ENCODE measurements around the gene MUC12.

DNA sequence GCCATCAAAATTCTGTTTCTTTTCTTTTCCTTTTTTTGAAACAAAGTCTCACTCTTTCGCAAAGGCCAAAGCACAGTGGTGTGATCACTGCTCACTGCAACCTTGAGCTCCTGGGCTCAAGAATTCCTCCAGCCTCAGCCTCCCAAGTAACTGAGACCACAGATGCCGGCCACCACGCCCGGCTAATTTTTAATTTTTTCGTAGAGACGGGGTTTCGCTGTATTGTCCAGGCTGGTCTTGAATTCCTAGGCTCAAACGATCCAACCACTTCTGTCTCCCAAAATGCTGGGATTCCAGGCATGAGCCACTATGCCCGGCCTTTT lies 90.2 kb downstream of the MUC12 start:
- TF ChIP-seq POLR2A (IDR thresholded peaks at IDR 0.05) = no peak
- TF ChIP-seq, protein P1, sequence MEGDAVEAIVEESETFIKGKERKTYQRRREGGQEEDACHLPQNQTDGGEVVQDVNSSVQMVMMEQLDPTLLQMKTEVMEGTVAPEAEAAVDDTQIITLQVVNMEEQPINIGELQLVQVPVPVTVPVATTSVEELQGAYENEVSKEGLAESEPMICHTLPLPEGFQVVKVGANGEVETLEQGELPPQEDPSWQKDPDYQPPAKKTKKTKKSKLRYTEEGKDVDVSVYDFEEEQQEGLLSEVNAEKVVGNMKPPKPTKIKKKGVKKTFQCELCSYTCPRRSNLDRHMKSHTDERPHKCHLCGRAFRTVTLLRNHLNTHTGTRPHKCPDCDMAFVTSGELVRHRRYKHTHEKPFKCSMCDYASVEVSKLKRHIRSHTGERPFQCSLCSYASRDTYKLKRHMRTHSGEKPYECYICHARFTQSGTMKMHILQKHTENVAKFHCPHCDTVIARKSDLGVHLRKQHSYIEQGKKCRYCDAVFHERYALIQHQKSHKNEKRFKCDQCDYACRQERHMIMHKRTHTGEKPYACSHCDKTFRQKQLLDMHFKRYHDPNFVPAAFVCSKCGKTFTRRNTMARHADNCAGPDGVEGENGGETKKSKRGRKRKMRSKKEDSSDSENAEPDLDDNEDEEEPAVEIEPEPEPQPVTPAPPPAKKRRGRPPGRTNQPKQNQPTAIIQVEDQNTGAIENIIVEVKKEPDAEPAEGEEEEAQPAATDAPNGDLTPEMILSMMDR (IDR thresholded peaks at IDR 0.05) = no peak
